Measurements from ENCODE around the gene PGR. TPM values are rescaled to one million over a fixed set of nuclear protein-coding genes. Genes with fewer than 3 reads are reported as not detected.

The PGR gene
- total RNA-seq = 0.12 TPM

GRCh38 chr11:101129203-101129943 is at the start of gene PGR:
TSS of gene PGR (minus strand) at chr11:101129813. CDS start at chr11:101129070, 743 bp downstream.
- ATAC-seq = peak; percentile 39

GRCh38 chr11:101176381-101176780 is 46.8 kb upstream of the PGR start:
- ATAC-seq = no peak

- no peak for ATAC-seq
Measured at GRCh38 chr11:101169944-101170343, 40.3 kb upstream of the PGR start.

- no peak for ATAC-seq
Measured at GRCh38 chr11:101166038-101166437, 36.4 kb upstream of the PGR start.

- ATAC-seq = no peak
Measured at GRCh38 chr11:101158119-101158518, 28.5 kb upstream of the PGR start.

- no peak for ATAC-seq
Measured at GRCh38 chr11:101138245-101138930, 8.8 kb upstream of the PGR start.

GRCh38 chr11:101133190-101133589 is 3.6 kb upstream of the PGR start:
- no peak for ATAC-seq

GRCh38 chr11:101128571-101129202 is 926 bp downstream of the PGR start:
- ATAC-seq = no peak

- no peak for ATAC-seq
Measured at GRCh38 chr11:101127699-101128570, 1.7 kb downstream of the PGR start.

- peak; percentile 35 for ATAC-seq
Measured at GRCh38 chr11:101127197-101127698, 2.4 kb downstream of the PGR start.

GRCh38 chr11:101126551-101127196 is 2.9 kb downstream of the PGR start:
- ATAC-seq = no peak

- no peak for ATAC-seq
Measured at GRCh38 chr11:101115671-101116160, 13.9 kb downstream of the PGR start.

- no peak for ATAC-seq
Measured at GRCh38 chr11:101113540-101113939, 16.1 kb downstream of the PGR start.

- no peak for ATAC-seq
Measured at GRCh38 chr11:101104716-101105115, 24.9 kb downstream of the PGR start.

- ATAC-seq = no peak
Measured at GRCh38 chr11:101103433-101103832, 26.2 kb downstream of the PGR start.

GRCh38 chr11:101100601-101101000 is 29.0 kb downstream of the PGR start:
- ATAC-seq = no peak

- no peak for ATAC-seq
Measured at GRCh38 chr11:101096036-101096704, 33.4 kb downstream of the PGR start.

- no peak for ATAC-seq
Measured at GRCh38 chr11:101091781-101092180, 37.8 kb downstream of the PGR start.

GRCh38 chr11:101090679-101091270 is 38.8 kb downstream of the PGR start:
- no peak for ATAC-seq

- no peak for ATAC-seq
Measured at GRCh38 chr11:101083335-101083734, 46.3 kb downstream of the PGR start.

GRCh38 chr11:101082813-101083212 is 46.8 kb downstream of the PGR start:
- ATAC-seq = no peak

All from esophagus mucosa (tissue), 1 donor.